ENCODE measurements around the gene MYO3B.
"Not testable (repeated sequence)": the region's sequence is repeated elsewhere in the genome, so short reads cannot be mapped to it uniquely, and the experiment has no call there.

Gene MYO3B

DNA sequence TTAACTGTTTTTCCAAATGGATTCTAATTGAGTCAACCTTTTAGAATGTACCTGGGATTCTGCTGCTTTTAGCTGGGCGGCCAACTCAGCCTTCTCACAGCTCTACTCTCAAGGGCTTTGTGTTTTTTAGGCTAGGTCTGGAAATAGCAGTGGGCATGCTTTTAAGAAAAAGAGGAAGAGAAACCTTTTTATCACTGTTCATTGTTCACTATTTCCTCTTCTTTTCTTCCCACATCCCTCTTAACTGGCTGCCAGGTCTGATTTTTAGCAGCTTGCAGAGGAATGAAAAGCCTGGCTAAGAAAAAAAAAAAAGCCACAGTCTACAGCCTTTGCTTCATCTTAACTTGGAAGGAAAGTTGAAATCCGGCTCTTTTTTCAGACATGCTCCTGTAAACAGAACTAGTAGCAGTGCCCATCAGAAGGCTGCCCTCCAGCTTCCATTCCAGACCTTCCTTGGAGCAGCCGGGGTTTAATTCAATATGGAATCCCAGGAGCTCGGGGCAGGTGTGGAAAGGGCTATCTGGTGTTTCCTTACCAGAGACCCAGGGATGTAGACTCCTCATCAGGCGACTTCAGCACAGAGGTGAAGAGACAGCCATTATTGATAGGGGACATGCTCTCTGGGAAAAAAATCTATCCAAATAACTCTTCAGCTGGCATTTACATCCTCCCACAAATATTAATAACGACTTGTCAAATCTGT, 230.7 kb downstream of the MYO3B start:
- DNase-seq = peak in 1 of 56 donors; percentile 13

DNA sequence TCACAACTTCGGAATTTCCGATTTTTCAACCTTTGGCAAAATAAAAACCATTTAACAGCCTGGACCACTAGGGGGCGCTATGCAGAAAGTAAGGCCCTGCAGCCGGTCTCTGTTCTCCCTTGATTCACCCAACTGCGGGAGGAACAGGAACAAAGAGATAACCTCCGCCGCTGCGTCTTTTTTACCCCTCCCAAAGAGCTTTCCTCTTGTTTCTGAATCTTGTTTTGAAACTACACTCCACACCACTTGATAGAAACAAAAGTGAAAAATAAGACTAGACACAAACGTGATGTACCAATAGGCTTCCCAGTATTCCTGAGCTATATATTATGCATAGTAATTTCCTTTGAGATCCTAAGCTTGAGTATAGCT, 231.2 kb downstream of the MYO3B start:
- DNase-seq = peak in 42 of 56 donors; percentile 0 to 72 (median 16)

DNA sequence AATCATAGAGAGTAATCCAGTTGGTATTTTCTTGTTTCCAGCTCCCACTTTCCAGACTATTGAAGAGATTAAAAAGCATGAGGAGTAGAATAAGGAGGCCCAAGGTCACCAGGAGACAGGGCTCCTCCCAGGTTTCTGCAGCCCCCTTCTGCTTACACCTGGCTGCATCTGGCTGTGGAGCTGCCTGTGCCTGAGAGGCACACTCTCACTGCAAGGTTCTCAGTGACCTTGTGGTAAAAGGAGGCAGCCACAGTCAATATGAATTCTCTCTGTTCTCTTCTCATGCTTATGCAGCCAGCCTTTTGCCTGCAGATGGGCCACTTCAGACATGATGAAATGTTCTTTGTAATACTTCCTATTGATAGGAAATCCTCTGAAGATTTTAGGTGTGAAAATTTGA, 233.7 kb downstream of the MYO3B start:
- no peak for DNase-seq

DNA sequence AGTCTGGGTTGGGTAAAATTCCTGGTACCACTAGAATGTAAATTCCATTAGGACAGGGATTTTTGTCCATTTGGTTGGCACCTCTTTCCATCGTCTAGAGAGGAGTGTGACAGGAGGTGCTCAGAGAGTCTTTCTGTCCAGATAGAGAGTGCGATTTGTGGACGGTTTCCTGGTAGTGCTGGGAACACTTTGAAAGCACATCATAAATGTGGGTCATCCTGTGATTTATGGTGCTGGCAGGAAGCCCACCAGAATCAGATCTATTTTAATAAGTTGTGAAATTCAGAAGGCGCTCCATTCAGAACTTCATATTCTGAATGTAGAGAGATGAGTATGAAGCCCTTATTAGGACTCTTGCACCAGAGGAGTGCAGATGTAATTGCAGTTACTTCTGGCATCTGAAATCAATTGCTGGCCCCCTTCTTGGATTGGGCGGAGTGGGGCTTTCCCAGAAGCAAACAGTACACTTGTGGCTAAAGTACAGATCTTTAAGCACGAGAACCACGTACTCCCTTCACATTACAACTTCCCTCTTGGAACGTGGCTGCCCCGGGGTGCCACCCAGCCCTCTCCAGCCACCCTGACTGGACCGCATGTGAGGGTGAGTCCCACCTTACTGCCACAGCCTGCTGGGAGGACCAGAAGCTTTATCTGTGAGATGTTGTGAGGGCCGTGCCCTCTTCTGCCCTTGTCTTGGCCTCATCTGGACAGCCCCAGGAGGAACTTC, 243.2 kb downstream of the MYO3B start:
- no peak for DNase-seq

DNA sequence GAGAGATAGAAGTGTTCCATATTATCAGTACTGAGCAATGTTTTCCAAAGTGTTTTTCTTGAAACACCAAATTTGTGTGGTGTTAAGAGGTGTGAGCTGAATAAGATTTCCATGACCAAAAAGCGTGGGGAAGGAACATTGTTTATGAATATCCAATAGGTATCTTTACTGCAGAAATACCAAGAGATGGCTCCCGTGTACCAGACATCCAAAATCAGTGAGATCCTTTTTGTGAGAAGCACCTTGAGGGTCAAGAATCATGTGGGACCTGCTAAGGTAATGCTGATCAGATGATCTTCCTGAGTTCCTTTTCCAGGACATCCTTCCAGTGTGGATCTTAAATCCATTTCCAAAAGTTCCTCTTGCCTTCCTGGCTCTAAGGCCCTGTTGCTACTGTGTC, 246.0 kb downstream of the MYO3B start:
- DNase-seq = no peak

DNA sequence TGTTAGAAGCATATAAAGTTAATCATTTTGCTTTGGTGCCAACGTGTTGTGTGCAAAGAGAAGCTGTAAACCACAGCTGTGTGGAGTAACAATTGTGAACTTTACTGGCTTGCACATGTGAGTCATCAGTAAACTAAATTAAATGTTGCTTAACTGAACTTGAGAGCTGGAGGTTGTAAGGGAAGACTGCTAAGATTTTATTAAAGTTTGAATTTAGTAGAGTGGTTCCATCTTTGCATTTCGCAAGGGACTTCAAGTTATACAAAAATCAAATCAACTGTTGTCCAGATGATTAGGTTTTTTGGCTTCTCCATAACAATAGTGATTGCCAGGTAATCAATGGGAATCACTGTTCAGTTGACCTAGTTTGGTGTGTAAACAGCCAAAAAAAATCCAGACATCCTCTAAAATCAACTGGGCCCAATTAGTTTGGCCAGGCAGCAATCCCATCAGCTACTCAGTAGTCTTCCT, 247.4 kb downstream of the MYO3B start:
- no peak for DNase-seq

DNA sequence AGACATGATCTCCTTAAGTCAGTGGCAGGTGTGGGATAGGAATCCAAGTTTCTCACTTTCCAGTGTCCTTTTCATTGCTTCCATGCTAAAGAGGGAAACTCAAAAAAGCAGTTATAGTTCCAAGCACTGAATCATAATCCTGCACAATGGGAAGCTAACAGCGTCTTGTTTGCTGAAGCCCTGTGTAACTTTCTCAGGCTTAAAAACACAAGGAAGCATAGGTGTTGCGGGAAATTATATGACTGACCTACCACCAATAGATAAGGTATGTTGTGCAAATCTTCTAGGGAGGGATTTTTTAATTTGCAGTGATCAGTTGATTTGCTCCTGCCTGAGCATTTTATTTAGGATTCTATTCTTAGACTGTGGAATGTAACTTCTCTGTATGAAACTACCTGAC, 250.9 kb downstream of the MYO3B start:
- no peak for DNase-seq

DNA sequence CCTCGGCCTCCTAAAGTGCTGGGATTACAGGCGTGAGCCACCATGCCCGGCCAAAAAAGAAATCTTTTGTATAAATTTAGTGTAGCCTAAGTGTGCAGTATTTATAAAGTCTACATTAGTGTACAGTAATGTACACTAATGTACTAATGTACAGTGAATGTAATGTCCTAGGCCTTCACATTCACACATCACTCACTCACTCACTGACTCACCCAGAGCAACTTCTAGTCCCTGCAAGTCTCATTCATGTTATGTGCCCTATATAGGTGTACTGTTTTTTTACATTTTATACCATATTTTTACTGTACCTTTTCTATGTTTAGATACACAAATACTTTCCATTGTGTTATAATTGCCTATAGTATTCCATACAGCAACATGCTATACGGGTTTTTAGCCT, 254.9 kb downstream of the MYO3B start:
- no peak for DNase-seq

DNA sequence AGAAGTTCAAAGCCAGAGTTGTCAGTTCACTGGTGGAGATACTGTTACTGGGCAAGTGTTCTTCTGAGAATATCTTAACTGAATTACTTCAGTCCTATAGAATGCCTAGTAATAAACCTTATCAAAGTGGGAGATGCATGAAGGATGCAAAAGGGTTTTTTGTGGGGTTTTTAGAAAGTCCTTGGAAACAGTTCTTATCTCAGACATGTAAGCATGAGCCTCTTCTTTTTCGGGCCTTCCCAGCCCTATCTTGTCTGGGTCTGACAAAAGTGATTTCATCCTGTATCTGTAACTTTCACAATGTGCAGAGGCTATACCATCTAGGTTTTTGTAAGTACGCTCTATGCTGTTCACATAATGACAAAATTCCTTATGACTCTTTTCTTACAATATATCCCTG, 255.5 kb downstream of the MYO3B start:
- DNase-seq = no peak

DNA sequence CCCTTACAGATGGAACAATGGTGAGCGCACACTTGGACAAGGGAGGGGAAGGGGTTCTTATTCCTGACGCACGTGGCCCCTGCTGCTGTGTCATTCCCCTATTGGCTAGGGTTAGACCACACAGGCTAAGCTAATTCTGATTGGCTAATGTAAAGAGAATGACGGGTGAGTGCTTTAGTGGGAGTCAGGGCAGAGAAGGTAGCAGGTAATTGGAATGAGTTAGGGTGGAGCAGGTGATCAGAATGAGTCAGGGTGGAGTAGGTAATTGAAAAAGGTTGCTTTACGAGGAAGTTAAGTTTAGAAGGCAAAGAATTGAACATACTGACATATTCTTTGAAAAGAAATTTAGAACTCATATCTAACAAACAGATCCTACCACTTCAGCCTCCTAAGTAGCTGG, 256.4 kb downstream of the MYO3B start:
- not testable (repeated sequence) for DNase-seq

DNA sequence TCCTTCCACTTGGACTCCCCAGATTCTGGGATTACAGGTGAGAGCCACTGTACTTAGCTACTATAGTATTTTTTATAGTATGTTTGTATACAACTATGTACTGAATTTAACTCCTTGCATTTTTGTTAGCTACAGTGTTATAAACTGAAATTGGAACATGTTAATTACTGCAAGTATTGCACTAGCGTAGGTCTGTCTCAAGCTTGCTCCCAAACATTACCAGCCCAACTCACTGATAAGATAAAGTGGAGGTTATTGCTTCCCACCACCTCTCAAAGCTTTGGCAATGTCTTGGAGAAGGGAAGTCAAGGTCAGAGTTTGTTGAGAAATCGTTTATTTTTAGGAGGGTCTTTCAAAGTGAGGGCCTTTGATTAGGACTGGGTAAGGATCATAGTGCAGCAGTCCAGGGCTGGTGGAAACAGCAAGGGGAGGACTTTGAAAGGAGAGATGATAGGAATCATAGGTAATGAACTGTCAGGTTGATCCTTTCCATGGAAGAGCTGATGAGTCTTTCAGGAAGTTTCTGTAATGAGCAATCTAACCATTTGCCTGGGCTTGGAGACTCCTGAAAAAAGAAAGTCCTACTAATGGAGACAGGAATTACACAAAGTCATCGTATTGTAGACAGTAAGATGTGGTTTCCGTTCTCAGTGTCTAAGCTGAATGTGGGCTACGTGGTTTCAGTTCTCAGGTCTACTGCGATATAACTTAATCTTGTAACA, 257.1 kb downstream of the MYO3B start:
- DNase-seq = no peak

DNA sequence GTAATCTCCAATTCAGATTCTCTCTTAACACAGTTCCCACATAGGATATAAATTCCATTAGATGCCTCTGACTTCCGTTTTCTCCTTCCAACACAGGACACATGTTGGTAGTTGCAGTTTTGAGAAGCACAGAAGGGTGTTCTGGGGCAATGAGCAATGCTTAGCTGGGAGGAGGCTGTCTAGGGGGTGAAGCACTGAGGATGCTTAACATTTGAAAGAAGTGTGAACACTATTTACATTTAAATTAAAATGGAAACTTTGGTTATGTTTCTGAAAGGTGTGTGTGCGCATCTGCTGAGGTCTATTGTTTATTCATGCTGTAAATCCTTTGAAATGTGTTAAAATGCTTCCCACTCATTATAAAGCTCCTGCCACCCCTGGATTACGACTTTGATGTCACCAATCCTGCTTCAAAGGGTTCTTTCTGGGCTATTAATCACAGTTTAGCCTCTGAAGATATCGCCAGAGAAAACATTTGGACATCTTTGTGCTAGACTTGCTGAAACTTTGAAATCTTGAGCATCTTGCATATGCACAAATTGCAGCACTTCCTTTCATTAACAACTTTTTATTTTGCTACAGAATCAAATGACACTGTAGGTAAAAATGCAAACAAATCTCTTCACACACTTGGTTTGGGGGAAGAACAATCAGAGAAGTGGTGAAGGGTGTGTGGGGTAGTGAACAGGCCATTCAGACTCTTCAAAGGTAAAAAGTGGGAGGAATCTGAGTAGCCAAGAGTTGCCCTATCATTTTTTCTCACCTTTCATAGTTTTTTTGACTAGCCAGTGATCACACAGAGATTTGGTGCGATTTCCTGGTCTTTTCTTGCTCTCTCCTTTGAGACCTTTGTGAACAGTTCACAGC, 258.4 kb downstream of the MYO3B start:
- no peak for DNase-seq

DNA sequence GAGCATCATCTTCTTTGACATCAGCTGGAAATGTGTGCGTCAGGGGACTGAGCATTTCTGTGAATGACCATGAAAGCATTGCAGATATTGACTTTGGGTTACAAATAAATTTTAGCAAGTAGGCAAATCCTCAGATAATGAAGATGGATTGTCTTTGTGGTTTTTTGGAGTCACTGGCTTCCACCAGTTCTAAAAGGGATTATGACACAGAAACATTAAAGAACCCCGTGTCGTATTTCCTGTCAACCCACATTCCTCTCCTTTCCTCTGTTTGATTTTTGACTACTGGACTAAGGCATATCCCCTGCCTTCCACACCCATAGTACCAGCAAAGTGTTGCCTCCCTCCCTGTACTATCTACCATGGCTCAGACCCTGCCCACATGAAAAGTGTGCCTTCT, 268.1 kb downstream of the MYO3B start:
- no peak for DNase-seq

DNA sequence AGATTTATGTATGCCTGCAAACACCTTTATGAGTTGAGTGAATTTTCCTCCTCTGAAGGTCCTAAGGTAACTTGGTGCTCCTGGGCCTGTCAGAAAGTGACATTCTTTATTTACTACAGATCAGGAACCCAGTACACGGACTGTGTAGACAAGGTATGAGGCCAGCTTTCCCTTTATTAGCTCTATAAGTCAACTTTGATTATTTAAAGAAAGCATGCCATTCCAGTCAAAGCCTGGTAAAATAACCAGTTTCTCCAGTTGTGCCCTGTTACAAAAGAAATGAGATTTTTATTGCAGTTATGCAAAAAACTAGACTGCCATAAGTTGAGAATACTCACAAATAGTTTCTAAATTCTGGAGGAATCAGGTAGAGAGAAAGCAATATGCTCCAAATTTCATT, 271.1 kb downstream of the MYO3B start:
- DNase-seq = no peak

DNA sequence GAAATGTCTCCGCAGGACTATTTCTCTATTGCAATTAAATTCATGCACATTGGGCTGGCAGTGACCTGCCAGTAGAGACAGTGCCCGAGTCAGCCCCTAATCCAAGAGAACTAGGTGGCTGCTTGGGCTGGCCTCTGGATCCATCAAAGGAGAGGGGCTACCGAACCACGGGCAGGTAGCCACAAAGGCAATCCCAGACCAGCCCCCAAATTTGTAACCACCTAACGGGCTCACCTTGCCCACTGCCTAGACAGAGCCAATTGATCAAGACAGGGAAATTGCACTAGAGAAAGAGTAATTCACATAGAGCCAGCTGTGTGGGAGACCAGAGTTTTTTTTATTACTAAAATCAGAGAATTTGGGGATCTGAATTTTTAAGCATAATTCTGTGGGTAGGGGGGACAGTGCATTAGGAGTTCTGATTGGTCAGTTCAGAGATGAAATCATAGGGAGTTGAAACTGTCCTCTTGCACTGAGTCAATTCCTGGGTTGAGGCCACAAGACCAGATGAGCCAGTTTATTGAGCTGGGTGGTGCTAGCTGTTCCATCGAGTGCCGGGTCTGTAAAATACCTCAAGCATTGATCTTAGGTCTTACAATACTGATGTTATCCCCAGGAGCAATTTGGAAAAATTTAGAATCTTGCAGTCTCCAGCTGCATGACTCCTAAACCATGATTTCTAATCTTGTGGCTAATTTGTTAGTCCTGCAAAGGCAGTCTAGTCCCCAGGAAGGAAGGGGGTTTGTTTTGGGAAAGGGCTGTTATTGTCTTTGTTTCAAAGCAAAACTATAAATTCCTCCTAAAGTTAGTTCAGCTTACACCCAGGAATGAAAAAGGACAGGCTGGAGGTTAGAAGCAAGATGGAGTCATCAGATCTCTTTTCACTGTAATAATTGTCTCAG, 276.8 kb downstream of the MYO3B start:
- DNase-seq = no peak

DNA sequence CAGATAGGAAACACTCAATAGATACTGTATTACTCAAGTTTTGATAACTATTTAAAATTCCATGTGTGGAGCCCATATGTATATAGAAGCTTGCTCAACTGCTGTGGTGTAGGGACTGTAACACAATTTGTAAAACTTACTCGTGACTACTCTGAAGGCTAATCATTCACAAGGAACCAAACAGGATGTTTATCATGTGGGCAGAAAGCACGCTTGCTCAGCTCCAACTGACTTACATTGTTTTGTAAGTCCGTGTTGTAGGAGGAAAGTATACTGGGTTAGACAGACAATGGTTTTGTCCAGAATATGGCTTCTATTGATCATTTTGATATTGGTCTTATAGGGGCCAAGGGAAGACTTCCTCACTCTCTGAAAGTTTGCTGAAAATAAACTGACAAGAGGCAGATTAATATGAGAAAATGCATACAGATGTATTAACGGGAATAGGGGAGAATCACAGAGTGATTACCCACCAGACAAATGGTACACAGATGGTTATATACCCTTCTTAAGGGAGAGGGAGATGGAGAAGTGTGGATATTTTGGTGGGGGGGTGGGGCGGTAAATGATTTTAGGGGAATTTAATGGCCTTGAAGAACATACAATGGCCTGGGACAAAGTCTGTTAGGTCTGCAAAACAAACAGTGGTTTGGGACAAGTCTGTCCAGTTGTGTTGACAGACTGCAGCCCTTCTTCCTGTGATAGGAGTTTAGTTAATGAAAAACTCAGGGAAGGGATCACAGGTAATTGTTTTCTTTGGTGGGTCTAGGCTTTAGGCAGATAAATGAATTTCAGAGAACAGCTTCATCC, 277.9 kb downstream of the MYO3B start:
- no peak for DNase-seq

DNA sequence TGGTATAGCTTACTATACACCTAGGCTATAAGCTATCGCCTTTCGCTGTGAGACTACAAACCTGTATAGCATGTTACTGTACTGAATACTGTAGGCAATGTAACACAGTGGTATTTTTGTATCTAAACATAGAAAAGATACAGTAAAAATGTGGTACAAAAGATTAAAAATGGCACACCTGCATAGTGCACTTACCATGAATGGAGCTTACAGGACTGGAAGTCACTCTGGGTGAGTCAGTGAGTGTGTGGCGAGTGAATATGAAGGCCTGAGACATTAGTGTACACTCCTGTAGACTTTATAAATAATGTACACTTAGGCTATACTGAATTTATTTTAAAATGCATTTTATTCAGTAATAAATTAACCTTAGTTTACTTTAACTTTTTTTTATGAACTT, 279.0 kb downstream of the MYO3B start:
- DNase-seq = no peak

DNA sequence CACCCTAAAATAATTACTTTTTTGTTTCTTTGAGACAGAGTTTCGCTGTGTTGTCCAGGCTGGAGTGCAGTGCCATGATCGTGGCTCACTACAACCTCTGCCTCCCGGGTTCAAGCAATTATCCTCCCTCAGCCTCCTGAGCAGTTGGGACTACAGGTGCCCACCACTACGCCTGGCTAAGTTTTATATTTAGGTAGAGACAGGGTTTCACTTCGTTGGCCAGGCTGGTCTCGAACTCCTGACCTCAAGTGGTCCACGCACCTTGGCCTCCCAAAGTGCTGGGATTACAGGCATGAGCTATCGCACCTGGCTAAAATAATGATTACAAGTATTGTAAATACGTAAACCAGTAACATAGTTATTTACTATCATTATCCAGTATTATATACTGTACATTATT, 279.8 kb downstream of the MYO3B start:
- DNase-seq = no peak

DNA sequence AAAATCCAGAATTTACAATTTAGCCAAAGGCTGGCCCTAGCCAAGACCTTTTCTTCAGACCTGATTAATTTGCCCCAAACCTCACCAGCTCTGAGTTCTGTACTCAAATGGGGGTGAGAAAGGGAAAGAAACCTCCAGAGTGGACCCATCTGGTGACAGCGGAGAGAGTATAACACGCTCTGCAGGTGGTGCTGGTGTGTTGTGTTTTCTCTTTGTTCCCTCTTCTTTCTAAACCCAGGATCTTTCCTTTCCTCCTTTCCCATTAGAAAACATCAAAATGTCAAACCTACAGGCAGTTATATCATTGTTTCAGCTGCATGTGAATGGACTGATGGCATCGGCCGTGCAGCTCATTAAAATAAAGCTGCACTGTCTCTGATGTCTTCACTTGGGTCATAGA, 283.9 kb downstream of the MYO3B start:
- DNase-seq = peak in 1 of 56 donors; percentile 3
